Measurements from ENCODE around the gene RHOT2. TPM values are rescaled to one million over a fixed set of nuclear protein-coding genes. Genes with fewer than 3 reads are reported as not detected.
A peak's percentile ranks its signal among the peaks of the same experiment; 100 is the strongest.

Gene RHOT2
- total and polyA plus RNA-seq, 3 donors from 2014 or later: 77.7 to 176 (median 157) TPM

DNA sequence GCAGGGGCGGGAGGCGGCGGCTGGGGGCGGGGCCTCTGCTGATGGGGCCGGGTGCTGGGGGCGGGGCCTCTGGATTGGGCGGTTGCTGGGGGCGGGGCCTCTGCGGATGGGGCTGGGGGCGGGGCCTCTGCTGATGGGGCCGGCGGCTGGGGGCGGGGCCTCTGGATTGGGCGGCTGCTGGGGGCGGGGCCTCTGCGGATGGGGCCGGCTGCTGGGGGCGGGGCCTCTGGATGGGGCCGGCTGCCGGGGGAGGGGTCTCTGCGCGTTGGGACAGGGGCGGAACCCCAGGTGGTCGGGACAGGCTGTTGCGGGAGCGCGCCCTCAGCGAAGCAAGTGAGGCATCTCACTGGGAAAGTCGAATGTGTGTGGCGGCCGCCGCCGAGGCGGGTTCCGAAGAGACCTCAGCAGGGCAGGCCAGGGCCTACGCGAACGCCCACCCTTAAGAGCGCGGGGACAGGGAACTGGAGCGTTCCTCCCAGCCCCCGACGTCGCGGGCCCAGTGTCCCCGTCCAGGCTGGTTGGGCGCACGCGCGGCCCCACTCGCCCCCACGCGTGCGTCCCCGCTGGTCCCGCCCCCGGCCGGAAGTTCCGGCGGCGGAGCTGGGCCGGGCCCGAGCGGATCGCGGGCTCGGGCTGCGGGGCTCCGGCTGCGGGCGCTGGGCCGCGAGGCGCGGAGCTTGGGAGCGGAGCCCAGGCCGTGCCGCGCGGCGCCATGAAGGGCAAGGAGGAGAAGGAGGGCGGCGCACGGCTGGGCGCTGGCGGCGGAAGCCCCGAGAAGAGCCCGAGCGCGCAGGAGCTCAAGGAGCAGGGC, 12.1 kb downstream of the RHOT2 start, which contains the start of gene STUB1:
Gene STUB1 (plus strand): TSS at position 597 of the 811 bp plus-strand sequence. CDS start 116 bp downstream, at position 713.
- DNase-seq: peak; percentile 94
- Histone ChIP-seq H3K9me3 (no peaks in the 10 kb centered on the region), H3K27ac (peak within 1 kb of the TSS; percentile 86 to 96), H3K4me3 (peak within 1 kb of the TSS; percentile 69 to 85), H3K27me3 (no peaks in the 10 kb centered on the region), H3K36me3 (ENCODE audit: low read depth, missing control alignments) (no peaks in the 10 kb centered on the region), H3K4me1 (peaks cover 41% of the 10 kb centered on the region)
- TF ChIP-seq POLR2A (IDR thresholded peaks at IDR 0.05): no peak
- TF ChIP-seq, protein P1, sequence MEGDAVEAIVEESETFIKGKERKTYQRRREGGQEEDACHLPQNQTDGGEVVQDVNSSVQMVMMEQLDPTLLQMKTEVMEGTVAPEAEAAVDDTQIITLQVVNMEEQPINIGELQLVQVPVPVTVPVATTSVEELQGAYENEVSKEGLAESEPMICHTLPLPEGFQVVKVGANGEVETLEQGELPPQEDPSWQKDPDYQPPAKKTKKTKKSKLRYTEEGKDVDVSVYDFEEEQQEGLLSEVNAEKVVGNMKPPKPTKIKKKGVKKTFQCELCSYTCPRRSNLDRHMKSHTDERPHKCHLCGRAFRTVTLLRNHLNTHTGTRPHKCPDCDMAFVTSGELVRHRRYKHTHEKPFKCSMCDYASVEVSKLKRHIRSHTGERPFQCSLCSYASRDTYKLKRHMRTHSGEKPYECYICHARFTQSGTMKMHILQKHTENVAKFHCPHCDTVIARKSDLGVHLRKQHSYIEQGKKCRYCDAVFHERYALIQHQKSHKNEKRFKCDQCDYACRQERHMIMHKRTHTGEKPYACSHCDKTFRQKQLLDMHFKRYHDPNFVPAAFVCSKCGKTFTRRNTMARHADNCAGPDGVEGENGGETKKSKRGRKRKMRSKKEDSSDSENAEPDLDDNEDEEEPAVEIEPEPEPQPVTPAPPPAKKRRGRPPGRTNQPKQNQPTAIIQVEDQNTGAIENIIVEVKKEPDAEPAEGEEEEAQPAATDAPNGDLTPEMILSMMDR (IDR thresholded peaks at IDR 0.05): no peak
- intact Hi-C loops (cut with DNase I; ENCODE audit: low total_unique reads): no loop called here
- whole genome bisulfite sequencing, 2 donors: 0 to 1% methylated on average over 12 to 87 of the region's 91 CpGs

- H3K27ac ChIP-seq: peak overlapping the region in 1 of 2 donors; percentile 96
- 0% methylated on average over 34 of the region's 38 CpGs; no CpG with 5 or more reads in 1 of the 2 donors for WGBS, 2 donors
- TF ChIP-seq, protein P1 (IDR thresholded peaks at IDR 0.05): no peak
These were observed 12.7 kb downstream of the RHOT2 start for GRCh38 chr16:680625-680945.

DNA sequence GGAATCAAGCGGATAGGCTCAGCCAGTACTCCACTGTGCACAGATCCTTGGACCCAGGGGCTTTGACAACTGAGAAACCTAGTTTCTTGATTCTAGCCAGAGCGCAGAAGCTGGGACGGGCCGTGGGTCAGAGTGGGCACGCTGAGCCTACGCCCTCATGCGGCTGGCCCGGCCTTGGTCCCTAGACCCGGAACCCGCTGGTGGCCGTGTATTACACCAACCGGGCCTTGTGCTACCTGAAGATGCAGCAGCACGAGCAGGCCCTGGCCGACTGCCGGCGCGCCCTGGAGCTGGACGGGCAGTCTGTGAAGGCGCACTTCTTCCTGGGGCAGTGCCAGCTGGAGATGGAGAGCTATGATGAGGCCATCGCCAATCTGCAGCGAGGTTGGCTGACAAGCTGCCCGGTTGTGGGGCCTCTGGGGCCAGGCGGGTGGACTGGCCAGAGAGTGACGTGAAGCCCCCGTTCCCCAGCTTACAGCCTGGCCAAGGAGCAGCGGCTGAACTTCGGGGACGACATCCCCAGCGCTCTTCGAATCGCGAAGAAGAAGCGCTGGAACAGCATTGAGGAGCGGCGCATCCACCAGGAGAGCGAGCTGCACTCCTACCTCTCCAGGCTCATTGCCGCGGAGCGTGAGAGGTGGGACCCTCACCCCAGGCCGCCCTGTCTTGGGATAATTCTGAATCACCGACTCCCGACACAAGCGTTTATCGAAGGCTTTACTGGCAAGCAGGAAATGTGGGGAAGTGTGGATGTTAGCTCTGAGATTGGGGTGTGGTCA, 13.2 kb downstream of the RHOT2 start:
- 40 to 80% methylated on average over 2 to 44 of the region's 44 CpGs for WGBS, 2 donors
- no peaks in the 10 kb centered on the region for H3K9me3 ChIP-seq
- intact Hi-C loops (cut with DNase I; ENCODE audit: low total_unique reads): no loop called here
- peaks cover 40% of the 10 kb centered on the region for H3K4me1 ChIP-seq
- peak overlapping the region in 1 of 2 donors; percentile 96 for H3K27ac ChIP-seq
- peak overlapping the region; percentile 69 to 85 for H3K4me3 ChIP-seq
- no peaks in the 10 kb centered on the region for H3K27me3 ChIP-seq
- DNase-seq: peak; percentile 64
- TF ChIP-seq, protein P1 (IDR thresholded peaks at IDR 0.05): no peak
- TF ChIP-seq POLR2A (IDR thresholded peaks at IDR 0.05): no peak
- H3K36me3 ChIP-seq (ENCODE audit: low read depth, missing control alignments): no peaks in the 10 kb centered on the region

More at GRCh38 chr16:680625-680945, 12.7 kb downstream of the RHOT2 start:
- intact Hi-C loops (cut with DNase I; ENCODE audit: low total_unique reads): no loop called here
- no peak for DNase-seq
- Histone ChIP-seq H3K9me3 (no peaks in the 10 kb centered on the region), H3K4me3 (peak overlapping the region; percentile 69 to 85), H3K36me3 (ENCODE audit: low read depth, missing control alignments) (no peaks in the 10 kb centered on the region), H3K27me3 (no peaks in the 10 kb centered on the region), H3K4me1 (peaks cover 44% of the 10 kb centered on the region)

DNA sequence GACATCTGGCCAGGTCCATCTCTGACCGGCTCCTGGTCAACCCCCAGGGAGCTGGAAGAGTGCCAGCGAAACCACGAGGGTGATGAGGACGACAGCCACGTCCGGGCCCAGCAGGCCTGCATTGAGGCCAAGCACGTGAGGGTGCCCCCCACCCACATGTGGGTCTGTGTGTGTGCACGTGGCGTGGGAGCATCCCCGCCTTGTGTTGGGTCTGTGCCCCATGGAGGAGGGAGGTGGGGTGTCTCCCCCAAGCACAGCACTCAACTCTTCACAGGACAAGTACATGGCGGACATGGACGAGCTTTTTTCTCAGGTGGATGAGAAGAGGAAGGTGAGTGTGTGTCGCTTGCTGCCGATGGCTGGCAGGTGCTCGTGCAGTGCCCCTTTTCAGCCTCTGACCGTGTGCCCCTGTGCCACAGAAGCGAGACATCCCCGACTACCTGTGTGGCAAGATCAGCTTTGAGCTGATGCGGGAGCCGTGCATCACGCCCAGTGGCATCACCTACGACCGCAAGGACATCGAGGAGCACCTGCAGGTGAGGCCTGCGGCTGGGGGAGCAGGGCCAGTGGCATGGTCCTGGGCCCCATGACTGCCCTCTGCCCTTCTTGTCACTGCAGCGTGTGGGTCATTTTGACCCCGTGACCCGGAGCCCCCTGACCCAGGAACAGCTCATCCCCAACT, 14.0 kb downstream of the RHOT2 start:
- 55 to 79% methylated on average over 13 to 28 of the region's 28 CpGs for WGBS, 2 donors
- DNase-seq: no peak
- intact Hi-C loops (cut with DNase I; ENCODE audit: low total_unique reads): loop anchor here (2.0 kb wide), 1 partner anchor 59 kb away; the partner anchor contains the start of gene CIAO3
- TF ChIP-seq, protein P1 (IDR thresholded peaks at IDR 0.05): no peak
- no peak for TF ChIP-seq POLR2A (IDR thresholded peaks at IDR 0.05)
- no peaks in the 10 kb centered on the region for H3K27me3 ChIP-seq
- no peaks in the 10 kb centered on the region for H3K36me3 ChIP-seq (ENCODE audit: low read depth, missing control alignments)
- peaks cover 40% of the 10 kb centered on the region for H3K4me1 ChIP-seq
- no peak overlapping the region for H3K4me3 ChIP-seq
- no peak overlapping the region for H3K27ac ChIP-seq
- no peaks in the 10 kb centered on the region for H3K9me3 ChIP-seq

Data from testis (tissue), 3 donors.